Mammary epithelial cell (primary cell): ENCODE results near the gene JUNB.

Experiments used
- CTCF ChIP-seq, 2 donors: IDR thresholded peaks in 1 of 2; conservative IDR thresholded peaks in 1 of 2; 2 replicates each; pipeline ENCODE4 v1.5.1; 2011 to 2012; ENCODE audit warnings: inconsistent platforms in 2 of 2, low read length in 2 of 2, mild to moderate bottlenecking in 2 of 2, control low read depth in 1 of 2, low read depth in 1 of 2; ENCODE audit not compliant: insufficient read depth in 1 of 2; ENCODE audit errors: extremely low read depth in 1 of 2
- EZH2 ChIP-seq: IDR thresholded peaks from 2 replicates; pipeline ENCODE4 v1.6.1; 2012; ENCODE audit warnings: low read length, inconsistent platforms, borderline replicate concordance

- TF ChIP-seq CTCF (conservative IDR thresholded peaks at IDR 0.05 in 1 of 2, IDR thresholded peaks at IDR 0.05 in 1 of 2; ENCODE audit: extremely low read depth in 1 of 2, insufficient read depth in 1 of 2, low read depth in 1 of 2, low read length in 2 of 2): no peak
- no peak for TF ChIP-seq EZH2
Observed at GRCh38 chr19:12789904-12790619, 1.2 kb upstream of the JUNB start.
